ENCODE data around the gene PTPRN2. TPM values are rescaled to one million over a fixed set of nuclear protein-coding genes. Genes with fewer than 3 reads are reported as not detected.

PTPRN2 gene
- polyA plus RNA-seq, 1 experiment = 0.02 TPM

- Histone ChIP-seq H3K9me3 (ENCODE audit: control insufficient read depth, insufficient read depth, low read length) (peaks cover 72% of the 10 kb centered on the region), H3K4me3 (ENCODE audit: low read depth, low read length) (no peak overlapping the region), H3K27ac (ENCODE audit: low read depth, low read length) (no peak overlapping the region), H3K27me3 (ENCODE audit: control insufficient read depth, insufficient read depth, low read length) (no peaks in the 10 kb centered on the region)
- ChIA-PET CTCF (no interaction called here), POLR2A (no interaction called here)
- no peak for DNase-seq (ENCODE audit: low read depth, low spot score)
- TF ChIP-seq CTCF (IDR thresholded peaks at IDR 0.05; ENCODE audit: low read depth, low read length) = no peak
Observed at GRCh38 chr7:158556721-158557440, 30.7 kb downstream of the PTPRN2 start.

GRCh38 chr7:158555034-158555520, 32.5 kb downstream of the PTPRN2 start:
- no peak overlapping the region for H3K27ac ChIP-seq (ENCODE audit: low read depth, low read length)
- no peak overlapping the region for H3K4me3 ChIP-seq (ENCODE audit: low read depth, low read length)
- no peaks in the 10 kb centered on the region for H3K27me3 ChIP-seq (ENCODE audit: control insufficient read depth, insufficient read depth, low read length)
- DNase-seq (ENCODE audit: low read depth, low spot score) = no peak
- H3K9me3 ChIP-seq (ENCODE audit: control insufficient read depth, insufficient read depth, low read length) = peaks cover 71% of the 10 kb centered on the region
- no peak for TF ChIP-seq CTCF (IDR thresholded peaks at IDR 0.05; ENCODE audit: low read depth, low read length)
- POLR2A ChIA-PET = no interaction called here
- CTCF ChIA-PET = no interaction called here

- Histone ChIP-seq H3K4me3 (ENCODE audit: low read depth, low read length) (no peak overlapping the region), H3K27ac (ENCODE audit: low read depth, low read length) (no peak overlapping the region), H3K27me3 (ENCODE audit: control insufficient read depth, insufficient read depth, low read length) (no peaks in the 10 kb centered on the region), H3K9me3 (ENCODE audit: control insufficient read depth, insufficient read depth, low read length) (peaks cover 82% of the 10 kb centered on the region)
- TF ChIP-seq CTCF (IDR thresholded peaks at IDR 0.05; ENCODE audit: low read depth, low read length) = no peak
- no peak for DNase-seq (ENCODE audit: low read depth, low spot score)
- CTCF ChIA-PET = no interaction called here
- POLR2A ChIA-PET = no interaction called here
Observed at GRCh38 chr7:158550886-158551452, 36.7 kb downstream of the PTPRN2 start.

- TF ChIP-seq CTCF (IDR thresholded peaks at IDR 0.05; ENCODE audit: low read depth, low read length) = no peak
- no peaks in the 10 kb centered on the region for H3K27me3 ChIP-seq (ENCODE audit: control insufficient read depth, insufficient read depth, low read length)
- H3K9me3 ChIP-seq (ENCODE audit: control insufficient read depth, insufficient read depth, low read length) = peaks cover 85% of the 10 kb centered on the region
- H3K4me3 ChIP-seq (ENCODE audit: low read depth, low read length) = no peak overlapping the region
- no peak overlapping the region for H3K27ac ChIP-seq (ENCODE audit: low read depth, low read length)
- DNase-seq (ENCODE audit: low read depth, low spot score) = no peak
- POLR2A ChIA-PET = no interaction called here
- CTCF ChIA-PET = no interaction called here
Observed at GRCh38 chr7:158550394-158550700, 37.3 kb downstream of the PTPRN2 start.

- CTCF ChIA-PET = no interaction called here
- Histone ChIP-seq H3K27ac (ENCODE audit: low read depth, low read length) (no peak overlapping the region), H3K27me3 (ENCODE audit: control insufficient read depth, insufficient read depth, low read length) (no peaks in the 10 kb centered on the region), H3K4me3 (ENCODE audit: low read depth, low read length) (no peak overlapping the region), H3K9me3 (ENCODE audit: control insufficient read depth, insufficient read depth, low read length) (peaks cover 85% of the 10 kb centered on the region)
- TF ChIP-seq CTCF (IDR thresholded peaks at IDR 0.05; ENCODE audit: low read depth, low read length) = no peak
- no peak for DNase-seq (ENCODE audit: low read depth, low spot score)
- POLR2A ChIA-PET = no interaction called here
Observed at GRCh38 chr7:158549616-158550393, 37.8 kb downstream of the PTPRN2 start.
